ENCODE data around the gene ANKRD17.

ANKRD17 gene

GRCh38 chr4:73197220-73197619 lies 61.4 kb downstream of the ANKRD17 start:
- no peak for DNase-seq

- no peak for DNase-seq
Observed at GRCh38 chr4:73194064-73194463, 64.5 kb downstream of the ANKRD17 start.

GRCh38 chr4:73193659-73194058 lies 64.9 kb downstream of the ANKRD17 start:
- no peak for DNase-seq

GRCh38 chr4:73193155-73193554 lies 65.4 kb downstream of the ANKRD17 start:
- no peak for DNase-seq

GRCh38 chr4:73189274-73189810 lies 69.3 kb downstream of the ANKRD17 start:
- DNase-seq, result no peak

- DNase-seq, result no peak
Observed at GRCh38 chr4:73187325-73187724, 71.3 kb downstream of the ANKRD17 start.

GRCh38 chr4:73185903-73186302 lies 72.7 kb downstream of the ANKRD17 start:
- no peak for DNase-seq

GRCh38 chr4:73181231-73181630 lies 77.4 kb downstream of the ANKRD17 start:
- DNase-seq, result no peak

- no peak for DNase-seq
Observed at GRCh38 chr4:73178389-73178788, 80.2 kb downstream of the ANKRD17 start.

- DNase-seq, result no peak
Observed at GRCh38 chr4:73172161-73172560, 86.4 kb downstream of the ANKRD17 start.

DNA sequence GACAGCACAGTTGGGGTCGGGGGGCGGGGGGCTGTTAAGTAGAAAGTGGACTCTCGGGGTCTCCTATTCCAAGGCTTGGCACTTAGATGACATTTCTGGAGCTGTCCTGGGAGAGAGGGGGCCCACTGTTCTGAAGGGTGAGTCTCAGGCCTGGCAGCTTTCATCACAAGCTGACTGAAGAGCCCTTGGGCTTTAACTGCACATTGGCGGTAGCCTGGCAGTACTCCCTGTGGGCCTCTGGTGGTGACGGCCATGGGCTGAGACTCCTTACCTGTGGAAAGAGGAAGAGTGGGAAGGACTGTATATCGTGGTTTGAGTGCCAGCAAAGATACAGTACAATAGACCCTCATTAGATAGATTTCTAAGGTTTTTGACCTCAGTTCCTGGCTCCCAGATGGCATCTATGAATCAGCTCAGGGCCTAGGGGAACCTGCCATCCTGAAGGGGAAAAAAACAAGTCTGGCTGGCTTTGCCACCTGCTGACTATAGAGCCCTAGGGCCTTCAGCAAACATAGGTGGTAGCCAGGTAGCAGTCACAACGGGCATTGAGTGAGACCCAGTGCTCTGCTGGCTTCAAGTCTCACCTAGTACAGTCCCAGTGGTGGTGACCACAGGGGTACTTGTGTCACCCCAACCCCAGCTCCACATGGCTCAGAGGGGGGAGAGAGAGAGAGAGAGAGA lies 87.9 kb downstream of the ANKRD17 start:
- DNase-seq, result no peak

DNA sequence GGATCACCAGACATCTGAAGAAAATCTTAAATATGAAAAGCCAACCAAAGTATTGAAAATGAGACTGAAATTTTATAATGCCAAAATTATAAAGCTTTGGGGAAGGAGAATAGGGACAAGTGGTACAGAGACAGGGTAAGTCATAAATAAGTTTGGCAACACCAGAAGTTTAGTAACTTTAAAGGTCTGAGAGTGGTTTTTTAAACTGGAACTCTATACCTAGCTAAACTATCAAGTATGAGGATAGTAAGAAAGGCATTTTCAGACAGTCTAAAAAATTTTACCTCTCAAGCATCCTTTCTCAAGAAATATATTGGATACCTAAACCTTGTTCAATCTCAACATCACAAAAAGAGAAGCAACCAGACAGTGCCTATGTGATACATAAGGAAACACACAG lies 92.4 kb downstream of the ANKRD17 start:
- no peak for DNase-seq

DNA sequence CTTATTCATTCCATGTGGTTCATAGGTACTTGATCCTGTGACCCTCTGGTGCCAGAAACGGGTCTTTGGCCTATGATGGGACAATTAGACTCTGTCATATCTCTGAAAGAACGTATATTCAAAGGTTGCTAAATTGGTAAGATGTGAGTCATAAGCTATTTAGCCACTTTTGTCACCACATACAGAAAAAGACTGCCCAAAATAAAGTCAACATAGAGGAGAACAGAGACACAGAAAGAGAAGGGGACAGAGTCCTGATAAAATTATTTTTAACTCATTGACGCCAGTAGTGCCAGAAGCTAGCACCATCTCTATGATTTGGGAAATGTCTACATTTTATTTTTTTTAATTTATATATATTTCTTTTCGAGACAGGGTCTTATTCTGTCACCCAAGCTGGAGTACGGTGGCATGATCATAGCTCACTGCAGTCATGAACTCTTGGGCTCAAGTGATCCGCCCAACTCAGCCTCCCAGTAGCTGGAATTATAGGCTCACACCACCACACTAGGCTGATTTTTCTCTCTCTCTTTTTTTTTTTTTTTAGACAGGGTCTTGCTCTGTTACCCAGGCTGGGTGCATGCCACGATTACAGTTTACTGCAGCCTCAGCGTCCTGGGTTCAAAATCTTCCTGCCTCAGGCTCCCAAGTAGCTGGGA lies 96.9 kb downstream of the ANKRD17 start:
- no peak for DNase-seq

DNA sequence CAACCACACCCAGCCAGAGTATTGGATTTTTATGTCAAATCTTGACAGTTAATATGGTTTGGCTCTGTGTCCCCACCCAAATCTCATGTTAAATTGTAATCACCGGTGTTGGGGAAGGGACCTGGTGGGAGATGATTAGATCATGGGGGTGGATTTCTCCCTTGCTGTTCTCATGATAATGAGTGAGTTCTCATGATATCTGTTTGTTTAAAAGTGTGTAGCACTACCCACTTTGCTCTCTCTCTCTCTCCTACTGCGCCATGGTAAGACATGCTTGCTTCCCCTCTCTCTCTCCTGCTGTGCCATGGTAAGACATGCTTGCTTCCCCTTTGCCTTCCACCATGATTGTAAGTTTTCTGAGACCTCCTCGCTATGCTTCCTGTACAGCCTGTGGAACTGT lies 102.2 kb downstream of the ANKRD17 start:
- DNase-seq, result no peak

DNA sequence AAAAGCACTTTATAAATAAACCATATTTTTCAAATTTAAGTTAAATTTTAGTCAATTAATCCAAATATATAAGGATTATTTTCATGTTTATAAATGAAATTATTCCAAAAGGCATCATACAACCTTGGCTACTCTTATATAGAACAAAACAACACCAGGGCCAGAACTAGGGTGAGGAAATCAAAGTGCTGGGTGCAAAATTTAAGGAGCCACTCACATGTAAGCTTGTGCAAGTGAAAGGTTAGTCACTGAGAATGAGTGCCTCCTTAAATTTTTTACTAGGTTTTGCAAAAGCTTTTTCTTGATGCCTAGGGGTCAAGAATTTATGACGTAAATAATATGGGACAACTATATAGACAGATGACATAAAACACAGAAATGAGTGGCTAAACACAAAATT lies 105.7 kb downstream of the ANKRD17 start:
- DNase-seq, result no peak

GRCh38 chr4:73142995-73143547 lies 115.5 kb downstream of the ANKRD17 start:
- DNase-seq, result no peak

GRCh38 chr4:73139991-73140390 lies 118.6 kb downstream of the ANKRD17 start:
- no peak for DNase-seq

GRCh38 chr4:73139245-73139644 lies 119.4 kb downstream of the ANKRD17 start:
- no peak for DNase-seq

GRCh38 chr4:73137121-73137520 lies 121.5 kb downstream of the ANKRD17 start:
- no peak for DNase-seq

DNA sequence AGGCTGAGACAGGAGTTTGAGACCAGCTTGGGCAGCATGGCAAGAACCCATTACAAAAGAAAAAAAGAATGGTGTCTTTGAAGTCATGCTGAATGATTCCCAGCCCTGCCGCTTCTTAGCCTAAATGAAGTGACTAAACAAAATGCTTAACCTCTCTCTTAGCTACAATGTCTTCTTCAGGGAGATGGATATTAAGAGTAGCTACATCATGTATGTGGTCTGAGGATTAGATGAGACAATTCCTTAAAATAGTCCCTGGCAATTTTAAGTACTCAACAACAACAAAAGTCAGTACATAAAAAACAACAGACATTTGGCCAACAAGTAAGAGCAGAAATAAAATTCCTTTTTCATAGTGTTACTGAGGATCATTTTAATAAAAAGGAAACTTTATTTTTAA lies 124.8 kb downstream of the ANKRD17 start:
- DNase-seq, result no peak

DNA sequence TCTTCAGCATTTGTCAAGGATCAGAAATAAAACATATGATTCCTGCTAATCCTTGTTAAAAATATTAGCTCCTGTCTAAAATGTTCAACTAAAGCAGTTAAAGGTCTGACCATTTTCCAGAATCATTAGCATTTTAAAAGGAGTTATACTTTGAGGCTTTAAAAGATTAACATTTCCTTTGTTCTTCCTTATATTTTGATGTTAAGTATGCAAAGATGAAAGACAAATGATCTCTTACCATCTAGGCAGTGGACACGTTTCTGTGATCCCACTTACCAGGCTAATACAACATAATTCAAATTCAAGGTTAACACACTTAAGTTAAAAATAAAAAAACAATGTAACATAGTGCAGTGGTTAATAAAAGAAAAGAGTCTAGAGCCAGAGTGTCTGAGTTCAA lies 127.3 kb downstream of the ANKRD17 start:
- no peak for DNase-seq

GRCh38 chr4:73129319-73129718 lies 129.3 kb downstream of the ANKRD17 start:
- DNase-seq, result no peak

DNA sequence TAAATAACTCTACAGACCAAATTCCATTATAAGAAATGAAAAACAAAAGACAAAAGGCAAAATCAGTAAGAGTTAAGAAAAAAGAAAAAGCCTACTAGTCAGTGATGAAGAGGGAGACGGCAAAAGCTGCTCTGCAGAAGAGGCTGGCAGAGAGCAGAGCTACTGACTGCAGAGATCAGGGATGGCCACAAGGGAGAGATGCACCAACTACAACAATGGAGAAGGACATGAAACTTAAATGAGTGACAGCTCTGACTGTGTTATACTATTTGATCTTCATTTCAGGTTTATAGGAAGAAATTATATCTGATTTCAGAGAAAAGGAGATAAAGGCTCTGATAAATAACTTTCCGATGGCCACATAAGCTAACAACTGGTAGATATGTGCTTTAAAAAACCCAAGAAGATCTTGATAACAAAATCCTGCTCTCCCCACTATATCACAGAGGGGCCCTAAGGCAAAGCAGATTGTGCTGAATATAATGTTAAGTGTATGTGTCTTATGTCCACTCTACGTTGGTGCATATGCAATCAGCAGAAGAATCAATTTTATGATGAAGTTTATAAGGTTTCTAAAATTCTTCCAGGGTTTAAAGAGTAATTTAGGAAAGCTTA lies 130.7 kb downstream of the ANKRD17 start:
- no peak for DNase-seq

DNA sequence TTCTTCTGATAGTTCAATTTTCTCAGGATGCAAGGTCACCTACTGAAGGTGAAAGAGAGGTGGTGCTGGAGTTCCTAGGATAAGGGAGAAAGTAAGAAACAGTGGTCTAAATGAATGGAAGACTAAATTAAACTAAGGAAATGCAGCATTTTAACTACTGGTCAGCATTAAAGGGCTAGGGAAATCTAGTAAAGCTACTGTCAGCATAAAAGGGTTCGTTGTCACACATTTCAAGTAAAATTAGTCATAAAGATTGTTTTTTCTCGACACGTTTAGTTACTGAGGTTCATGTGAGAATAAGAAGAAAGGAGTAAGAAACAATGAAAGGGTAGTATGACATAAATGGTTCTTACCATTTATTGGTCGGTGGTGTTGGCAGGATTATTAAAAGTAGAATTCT lies 149.1 kb downstream of the ANKRD17 start:
- DNase-seq, result no peak
